Astrocyte (in vitro differentiated cells and primary cell): ENCODE results near the gene HSF2BP. TPM values are rescaled to one million over a fixed set of nuclear protein-coding genes. Genes with fewer than 3 reads are reported as not detected.

Source experiments
- DNase-seq: peaks from one replicate; pipeline ENCODE4 v3.0.0-alpha.2; 2010; ENCODE audit warnings: low read depth
- FAIRE-seq: peaks from 2 replicates; lab custom pipeline; 2011; peaks lifted over from hg19 to GRCh38; lab: Jason Lieb, UNC
- H2AFZ ChIP-seq: 2 replicates; pipeline ENCODE4 v1.6.0; 2012; ENCODE audit warnings: low read depth, low read length, inconsistent platforms
- H3K27ac ChIP-seq: 2 replicates; pipeline ENCODE4 v1.5.1; 2011; ENCODE audit warnings: low read depth, low read length, inconsistent platforms
- H3K27me3 ChIP-seq: 2 replicates; pipeline ENCODE4 v1.6.0; 2011; ENCODE audit warnings: low read length, inconsistent platforms; ENCODE audit not compliant: insufficient read depth
- H3K36me3 ChIP-seq: 2 replicates; pipeline ENCODE4 v1.5.1; 2011; ENCODE audit warnings: low read length, inconsistent platforms; ENCODE audit not compliant: insufficient read depth
- H3K4me1 ChIP-seq: 2 replicates; pipeline ENCODE4 v1.5.1; 2011; ENCODE audit warnings: low read length, inconsistent platforms; ENCODE audit not compliant: insufficient read depth
- H3K4me2 ChIP-seq: 2 replicates; pipeline ENCODE4 v1.6.0; 2012; ENCODE audit warnings: low read length, inconsistent platforms
- H3K4me3 ChIP-seq: 2 replicates; pipeline ENCODE4 v1.5.1; 2011; ENCODE audit warnings: low read depth, mild to moderate bottlenecking, low read length, inconsistent platforms; ENCODE audit not compliant: insufficient read depth
- H3K79me2 ChIP-seq: 2 replicates; pipeline ENCODE4 v1.6.0; 2012; ENCODE audit warnings: mild to moderate bottlenecking, low read length, inconsistent platforms; ENCODE audit not compliant: insufficient read depth
- H3K9ac ChIP-seq: 2 replicates; pipeline ENCODE4 v1.6.0; 2012; ENCODE audit warnings: mild to moderate bottlenecking, low read length, inconsistent platforms
- H3K9me3 ChIP-seq: 2 replicates; pipeline ENCODE4 v1.5.1; 2012; ENCODE audit warnings: low read depth, mild to moderate bottlenecking, low read length, inconsistent platforms; ENCODE audit not compliant: insufficient read depth
- H4K20me1 ChIP-seq: 2 replicates; pipeline ENCODE4 v1.6.0; 2012; ENCODE audit warnings: low read length, inconsistent platforms; ENCODE audit not compliant: insufficient read depth
- H3K27ac Mint-ChIP-seq: one replicate; pipeline ENCODE4 v1.8.0; 2021; ENCODE audit warnings: mild to moderate bottlenecking, mixed read lengths; ENCODE audit not compliant: unreplicated experiment
- H3K27me3 Mint-ChIP-seq: one replicate; pipeline ENCODE4 v1.8.0; 2021; ENCODE audit warnings: low read depth, mixed read lengths; ENCODE audit not compliant: unreplicated experiment
- H3K36me3 Mint-ChIP-seq: one replicate; pipeline ENCODE4 v1.8.0; 2021; ENCODE audit warnings: low read depth, mixed read lengths; ENCODE audit not compliant: unreplicated experiment
- H3K4me1 Mint-ChIP-seq: one replicate; pipeline ENCODE4 v1.8.0; 2021; ENCODE audit warnings: low read depth, mixed read lengths; ENCODE audit not compliant: unreplicated experiment
- H3K4me3 Mint-ChIP-seq: one replicate; pipeline ENCODE4 v1.8.0; 2021; ENCODE audit warnings: mild to moderate bottlenecking, moderate library complexity, mixed read lengths; ENCODE audit not compliant: unreplicated experiment
- H3K9me3 Mint-ChIP-seq: one replicate; pipeline ENCODE4 v1.8.0; 2021; ENCODE audit warnings: mild to moderate bottlenecking, mixed read lengths; ENCODE audit not compliant: unreplicated experiment
- CTCF ChIP-seq: IDR thresholded peaks from 2 replicates; pipeline ENCODE4 v1.5.1; 2011; ENCODE audit warnings: low read depth, mild to moderate bottlenecking, inconsistent platforms, low read length, moderate library complexity; ENCODE audit not compliant: insufficient read depth
- EZH2 ChIP-seq: IDR thresholded peaks from 2 replicates; pipeline ENCODE4 v1.6.1; 2012; ENCODE audit warnings: mild to moderate bottlenecking, low read length, inconsistent platforms; ENCODE audit not compliant: insufficient read depth
- total RNA-seq: library from RNA; stranded (reverse); gene quantifications from 2 replicates; pipeline ENCODE4 v1.2.1, GENCODE V29; 2021

HSF2BP gene
- total RNA-seq, 1 donor from 2014 or later = 3.2 TPM

GRCh38 chr21:43593078-43593477 is 66.2 kb downstream of the HSF2BP start:
- no peak for TF ChIP-seq CTCF
- TF ChIP-seq EZH2 = no peak
- Mint-ChIP-seq H3K4me3 (no peak overlapping the region), H3K4me1 (peaks cover 71% of the 10 kb centered on the region), H3K27ac (peak overlapping the region; percentile 48), H3K36me3 (peaks cover 8% of the 10 kb centered on the region), H3K9me3 (no peaks in the 10 kb centered on the region), H3K27me3 (no peaks in the 10 kb centered on the region)
- H3K4me1 ChIP-seq = peaks cover 27% of the 10 kb centered on the region
- no peaks in the 10 kb centered on the region for H3K27me3 ChIP-seq
- no peak overlapping the region for H3K27ac ChIP-seq
- no peak overlapping the region for H3K4me2 ChIP-seq
- H2AFZ ChIP-seq = no peak overlapping the region
- no peaks in the 10 kb centered on the region for H3K9me3 ChIP-seq
- no peak for FAIRE-seq
- H4K20me1 ChIP-seq = no peaks in the 10 kb centered on the region
- no peak overlapping the region for H3K9ac ChIP-seq
- DNase-seq = no peak
- no peak overlapping the region for H3K4me3 ChIP-seq
- no peaks in the 10 kb centered on the region for H3K79me2 ChIP-seq
- no peaks in the 10 kb centered on the region for H3K36me3 ChIP-seq

DNA sequence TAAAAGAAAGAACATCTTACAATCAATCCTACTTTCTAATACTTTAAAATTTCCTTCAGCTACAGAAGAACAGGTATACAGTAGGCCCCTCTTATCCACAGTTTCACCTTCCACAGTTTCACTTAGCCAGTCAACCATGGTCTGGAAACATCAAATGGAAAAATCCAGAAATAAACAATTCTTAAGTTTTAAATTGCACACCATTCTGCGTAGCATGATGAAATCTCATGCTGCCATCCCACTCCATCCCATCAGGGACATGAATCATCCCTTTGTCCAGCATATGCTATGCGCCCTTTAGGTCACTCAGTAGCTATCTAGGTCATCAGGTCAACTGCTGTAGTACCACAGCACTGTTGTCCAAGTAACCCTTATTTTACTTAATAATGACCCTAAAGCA is 67.7 kb downstream of the HSF2BP start:
- Mint-ChIP-seq H3K9me3 (no peaks in the 10 kb centered on the region), H3K36me3 (peaks cover 8% of the 10 kb centered on the region), H3K27me3 (no peaks in the 10 kb centered on the region), H3K4me3 (no peak overlapping the region), H3K4me1 (peaks cover 69% of the 10 kb centered on the region), H3K27ac (peak overlapping the region; percentile 93)
- TF ChIP-seq CTCF (no peak), EZH2 (no peak)
- H3K4me2 ChIP-seq = no peak overlapping the region
- no peak overlapping the region for H3K4me3 ChIP-seq
- H3K79me2 ChIP-seq = no peaks in the 10 kb centered on the region
- no peak overlapping the region for H3K9ac ChIP-seq
- no peak overlapping the region for H3K27ac ChIP-seq
- H3K27me3 ChIP-seq = no peaks in the 10 kb centered on the region
- H3K9me3 ChIP-seq = no peaks in the 10 kb centered on the region
- peaks cover 16% of the 10 kb centered on the region for H3K4me1 ChIP-seq
- no peak overlapping the region for H2AFZ ChIP-seq
- no peak for FAIRE-seq
- no peaks in the 10 kb centered on the region for H3K36me3 ChIP-seq
- no peak for DNase-seq
- H4K20me1 ChIP-seq = no peaks in the 10 kb centered on the region

GRCh38 chr21:43590194-43590593 is 69.1 kb downstream of the HSF2BP start:
- TF ChIP-seq CTCF = no peak
- Histone ChIP-seq H2AFZ (no peak overlapping the region), H3K9me3 (no peaks in the 10 kb centered on the region), H3K4me3 (no peak overlapping the region), H3K79me2 (no peaks in the 10 kb centered on the region), H3K36me3 (no peaks in the 10 kb centered on the region), H3K4me2 (peak overlapping the region; percentile 13), H3K27me3 (no peaks in the 10 kb centered on the region), H3K9ac (no peak overlapping the region), H4K20me1 (no peaks in the 10 kb centered on the region), H3K4me1 (peaks cover 24% of the 10 kb centered on the region), H3K27ac (peak overlapping the region; percentile 18)
- Mint-ChIP-seq H3K4me1 (peaks cover 77% of the 10 kb centered on the region), H3K27ac (no peak overlapping the region), H3K36me3 (peaks cover 6% of the 10 kb centered on the region), H3K27me3 (no peaks in the 10 kb centered on the region), H3K9me3 (no peaks in the 10 kb centered on the region), H3K4me3 (no peak overlapping the region)
- DNase-seq = peak; percentile 77
- FAIRE-seq = peak; percentile 74
